Measurements from ENCODE around the gene SLC28A3.
A peak's percentile ranks its signal among the peaks of the same experiment; 100 is the strongest.

SLC28A3 gene

DNA sequence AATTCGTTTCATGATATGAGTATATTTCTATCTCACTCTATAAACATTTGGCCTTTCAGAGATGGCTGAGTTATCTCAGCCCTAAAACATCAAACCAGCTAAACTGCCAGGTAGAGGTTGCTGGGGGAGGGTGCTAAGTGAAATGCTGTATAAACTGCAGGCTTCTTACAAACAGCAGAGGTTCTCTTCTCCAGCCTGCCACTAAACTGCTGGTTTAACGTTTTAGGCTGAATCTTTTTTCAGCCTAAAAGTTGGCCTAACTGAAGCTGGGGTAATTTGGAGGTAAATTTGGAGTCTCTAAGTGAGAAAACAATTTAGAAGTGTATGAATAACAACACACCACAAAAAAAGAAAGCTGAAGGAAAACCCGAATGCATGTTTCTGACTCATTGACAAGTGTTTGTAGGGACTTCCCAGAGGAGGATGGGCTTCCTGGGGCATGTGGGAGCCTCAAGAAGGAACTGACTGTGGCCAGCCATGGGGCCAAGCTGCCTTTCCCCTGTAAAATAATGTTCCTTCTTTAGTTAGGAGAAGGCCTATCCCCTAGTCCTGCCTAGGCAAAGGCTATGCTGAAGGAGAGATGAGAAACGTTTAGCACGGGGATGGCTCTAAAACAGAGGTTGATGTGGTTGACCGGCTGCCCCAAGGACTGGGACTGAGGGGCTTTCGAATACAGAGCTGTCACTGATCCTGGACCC is 44.3 kb downstream of the SLC28A3 start:
- peak; percentile 8 for DNase-seq

DNA sequence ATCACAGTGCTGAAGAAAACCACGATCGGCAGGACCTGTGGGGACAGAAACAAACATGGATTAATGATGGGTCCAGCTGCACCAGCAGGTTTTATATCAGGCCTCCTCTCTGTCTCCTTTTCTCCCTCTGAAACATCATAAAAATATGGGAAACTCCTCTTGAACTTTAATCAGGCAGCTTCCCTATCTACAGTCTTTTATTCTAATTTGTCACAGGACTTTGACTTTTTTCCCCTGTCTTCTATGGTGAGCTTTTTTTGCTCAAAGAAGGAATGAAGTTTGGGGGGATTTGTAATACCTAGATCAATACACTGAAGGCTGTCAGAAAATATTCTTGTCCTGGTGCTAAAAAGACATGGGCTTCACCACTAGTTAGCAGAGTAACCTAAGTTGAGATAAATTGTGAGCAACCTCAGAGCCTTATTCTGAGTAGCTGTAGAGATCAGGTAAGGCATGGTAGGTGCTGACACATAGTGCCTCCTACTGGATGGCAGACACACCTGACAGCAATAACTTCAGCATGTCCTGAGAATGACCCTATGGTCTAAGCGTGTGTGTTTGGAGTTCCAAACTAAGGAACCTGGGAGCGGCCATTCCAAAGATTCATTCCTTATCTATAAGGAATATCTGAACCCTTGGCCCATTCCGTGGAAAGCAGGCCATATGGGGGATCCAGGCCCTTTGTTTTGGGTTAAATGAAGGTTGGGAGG is 46.2 kb downstream of the SLC28A3 start:
- no peak for DNase-seq

DNA sequence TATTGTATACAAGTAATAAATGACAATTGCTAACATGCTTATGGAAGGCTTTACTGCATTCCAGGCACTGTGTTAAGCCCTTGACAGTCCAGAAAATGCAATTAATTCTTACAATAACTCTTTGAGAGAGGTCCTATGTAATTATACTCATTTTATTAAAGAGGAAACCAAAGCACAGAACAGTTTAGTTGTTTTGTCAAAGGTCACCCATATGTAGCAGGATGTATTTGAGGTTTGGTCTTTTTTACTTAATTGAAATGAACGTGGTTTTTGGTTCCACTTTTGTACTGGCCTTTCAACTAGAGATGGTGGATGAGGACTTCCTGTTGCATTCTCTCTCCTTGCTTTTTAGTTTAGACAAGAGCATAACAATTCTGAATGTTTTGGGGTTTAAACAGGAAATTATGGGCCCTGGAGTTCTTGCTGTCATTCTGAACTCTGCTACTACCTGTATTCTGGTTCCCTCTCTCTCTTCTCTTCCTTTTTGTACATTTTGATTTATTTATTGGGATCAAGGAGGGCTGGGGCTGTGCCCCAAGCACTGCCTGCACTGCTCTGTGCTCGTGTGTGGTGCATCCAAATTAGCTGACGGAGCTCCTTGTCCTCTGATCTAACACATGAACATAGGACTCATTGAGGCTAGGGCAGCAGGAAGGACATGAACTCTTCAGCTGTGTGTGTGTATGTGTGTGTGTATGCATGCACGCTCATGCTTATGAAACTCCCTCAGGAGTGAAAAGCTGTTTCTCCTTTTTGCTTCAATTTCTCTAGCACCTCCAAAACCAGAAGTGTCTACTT is 47.4 kb downstream of the SLC28A3 start:
- DNase-seq = peak; percentile 13

DNA sequence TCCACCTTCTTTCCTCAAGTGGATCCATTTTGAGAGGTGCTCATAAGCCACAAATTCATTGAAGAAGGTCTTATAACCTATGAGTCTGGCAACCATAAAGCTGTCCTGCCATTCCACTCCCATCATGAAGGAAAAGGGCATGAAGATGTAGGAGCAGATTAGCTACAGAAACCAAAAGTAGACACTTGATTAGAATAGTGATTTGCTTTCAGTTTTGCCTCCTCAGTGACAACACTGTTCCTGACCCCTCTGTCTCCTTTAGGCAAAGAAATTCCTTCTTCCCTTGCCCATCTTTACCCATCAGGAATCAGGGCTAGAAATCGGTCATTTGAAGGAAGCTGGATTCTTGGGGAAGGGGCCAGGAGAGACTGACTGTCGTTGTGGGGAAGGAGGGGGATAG is 55.2 kb downstream of the SLC28A3 start:
- DNase-seq = no peak

DNA sequence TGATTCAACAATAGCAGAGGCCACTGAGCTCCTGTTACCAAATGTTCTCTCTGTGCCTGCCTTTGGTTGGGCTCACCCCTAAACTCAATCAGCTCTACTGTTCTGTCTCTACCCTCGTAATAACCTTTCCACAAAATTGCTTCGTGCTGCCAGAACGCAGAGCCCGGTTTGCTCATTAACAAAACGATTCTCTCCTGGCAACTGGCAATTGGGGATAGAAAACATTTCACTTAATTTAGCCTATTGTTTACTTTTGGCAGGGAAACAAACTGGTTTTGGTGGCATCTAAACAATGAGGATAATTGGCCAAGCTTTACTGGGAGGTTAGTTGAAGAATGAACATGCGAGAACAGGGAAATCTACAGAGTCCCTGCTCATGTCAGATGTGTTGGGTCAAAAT is 56.6 kb downstream of the SLC28A3 start:
- no peak for DNase-seq

DNA sequence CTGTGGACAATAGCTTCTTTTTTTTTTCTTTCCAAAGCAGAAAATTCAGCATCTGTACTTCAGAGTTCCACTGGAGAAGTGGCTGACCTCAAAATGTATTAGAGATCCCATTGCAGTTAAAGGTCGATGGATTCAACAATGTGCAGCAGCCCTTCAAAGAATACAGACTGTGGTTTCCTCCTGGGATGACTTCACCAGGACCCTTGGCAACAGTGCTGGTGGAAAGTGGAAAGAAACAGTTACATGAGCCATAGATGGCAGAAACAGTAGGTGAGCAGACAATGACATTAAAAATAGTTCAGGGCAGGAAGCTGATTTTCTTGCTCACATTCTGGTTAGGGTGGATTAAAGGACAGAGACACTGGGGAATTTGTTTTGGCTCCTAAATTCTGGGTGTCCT is 62.4 kb downstream of the SLC28A3 start:
- no peak for DNase-seq

DNA sequence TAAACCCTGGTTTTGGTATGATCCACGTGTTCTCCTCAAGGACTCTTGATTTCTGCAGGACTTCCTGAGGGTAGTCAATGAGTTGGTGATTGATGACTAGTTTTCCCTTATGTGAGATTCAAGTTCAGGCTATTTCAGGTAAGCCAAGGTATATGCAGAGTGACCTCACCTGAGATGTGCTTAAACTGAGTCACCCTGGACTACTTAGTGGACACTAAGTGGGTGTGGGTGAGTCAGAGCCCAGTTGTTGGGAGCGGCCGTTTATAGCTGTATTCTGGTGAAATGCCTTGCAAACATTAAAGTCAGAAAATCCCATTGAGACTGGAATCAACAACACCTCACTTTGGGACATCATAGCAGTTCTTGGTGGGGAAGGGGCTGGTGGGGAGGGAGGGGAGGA is 62.9 kb downstream of the SLC28A3 start:
- DNase-seq = no peak

DNA sequence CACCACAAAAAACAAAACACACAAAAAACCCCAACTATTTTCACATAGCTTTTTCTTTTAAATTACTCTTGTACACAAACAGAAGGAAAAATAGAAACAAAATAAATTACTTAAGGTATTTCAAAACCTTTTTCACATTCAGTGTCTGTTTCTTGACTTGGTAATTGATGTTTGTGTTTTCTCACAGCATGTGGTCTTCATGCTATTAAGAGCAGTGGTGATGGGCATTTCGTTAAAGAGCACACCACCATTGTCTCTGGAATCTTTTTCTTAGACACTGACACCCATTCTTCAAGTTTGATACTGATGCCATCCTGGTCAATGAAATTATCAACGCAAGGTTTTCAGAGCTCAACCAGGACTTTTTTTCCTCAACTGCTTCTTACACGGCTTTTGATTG is 63.8 kb downstream of the SLC28A3 start:
- no peak for DNase-seq

DNA sequence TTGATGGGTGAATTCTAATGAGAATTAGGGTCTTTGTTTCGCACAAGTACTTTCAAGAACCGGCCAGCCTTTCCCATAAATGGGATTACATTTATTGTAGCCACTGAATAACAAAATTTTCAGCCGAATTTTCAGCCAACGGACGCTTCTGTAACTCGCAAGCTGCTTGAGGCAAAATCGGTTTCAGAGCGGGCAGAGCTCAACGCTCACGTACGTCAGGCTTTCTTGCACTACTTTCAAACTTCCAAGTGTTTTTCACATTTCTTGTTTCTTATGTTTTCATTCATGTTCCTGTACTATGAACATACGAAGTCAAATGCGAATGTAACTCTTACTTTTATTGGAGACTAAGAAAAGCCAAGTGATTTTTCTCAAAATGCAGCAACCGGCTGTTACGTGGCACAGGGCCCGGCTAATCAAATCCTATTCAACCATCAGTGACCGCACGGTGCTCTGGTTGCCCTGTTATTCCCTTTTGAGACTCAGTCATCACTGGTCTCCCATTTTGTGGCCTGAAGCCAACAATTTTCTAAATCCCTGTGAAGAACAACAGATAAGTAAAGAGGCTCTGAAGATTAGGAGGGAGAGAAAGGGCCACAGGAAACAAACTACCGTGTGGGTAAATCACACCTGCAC is 68.5 kb downstream of the SLC28A3 start:
- DNase-seq = no peak

DNA sequence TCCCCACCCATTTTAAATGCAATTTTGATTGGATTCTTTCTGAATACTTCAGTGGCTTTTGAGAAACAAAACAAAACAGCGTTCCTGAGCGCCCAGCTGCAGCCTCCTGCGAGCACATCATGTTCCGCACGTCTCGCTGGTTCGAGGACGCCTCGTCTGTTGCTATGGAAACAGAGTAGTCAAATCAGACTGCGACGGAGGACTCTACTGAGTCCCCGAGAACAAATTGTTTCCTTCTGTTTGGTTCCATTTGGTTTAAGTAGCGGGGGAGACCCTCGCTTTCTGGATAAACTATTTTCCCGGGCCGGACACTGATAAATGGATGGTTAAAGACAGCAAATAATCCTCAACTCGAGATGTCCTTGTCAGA is 69.0 kb downstream of the SLC28A3 start:
- DNase-seq = peak; percentile 12

DNA sequence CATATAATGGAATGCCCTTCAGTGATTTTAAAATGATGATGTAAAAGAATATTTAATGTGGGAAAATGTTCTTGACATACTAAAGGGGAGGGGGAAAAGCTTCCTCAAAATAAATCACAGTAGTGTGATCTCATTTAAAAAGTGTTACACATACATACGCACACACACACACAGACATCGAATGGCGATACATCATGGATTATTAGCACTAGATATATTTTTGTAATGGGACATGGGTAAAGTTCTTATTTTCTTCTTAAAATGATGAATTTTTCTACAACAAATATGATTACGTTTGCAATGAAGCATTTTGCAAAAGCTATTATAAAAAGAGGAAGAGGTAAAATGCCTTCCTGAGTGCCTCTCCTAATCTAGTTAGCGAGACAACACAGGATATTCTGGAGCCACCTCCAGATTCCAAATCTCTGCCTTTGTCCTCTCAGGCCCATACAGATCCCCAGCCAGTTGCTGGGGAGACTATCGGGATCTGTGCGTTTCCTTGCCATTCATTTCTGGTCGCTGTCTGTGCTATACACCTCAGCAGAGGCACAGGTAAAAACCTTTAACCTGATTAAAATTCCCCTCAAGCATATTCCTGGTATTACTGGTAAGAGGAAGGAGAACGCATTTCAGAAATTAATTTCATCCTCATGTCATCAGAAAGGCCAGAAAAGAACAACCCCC is 69.6 kb downstream of the SLC28A3 start:
- no peak for DNase-seq

DNA sequence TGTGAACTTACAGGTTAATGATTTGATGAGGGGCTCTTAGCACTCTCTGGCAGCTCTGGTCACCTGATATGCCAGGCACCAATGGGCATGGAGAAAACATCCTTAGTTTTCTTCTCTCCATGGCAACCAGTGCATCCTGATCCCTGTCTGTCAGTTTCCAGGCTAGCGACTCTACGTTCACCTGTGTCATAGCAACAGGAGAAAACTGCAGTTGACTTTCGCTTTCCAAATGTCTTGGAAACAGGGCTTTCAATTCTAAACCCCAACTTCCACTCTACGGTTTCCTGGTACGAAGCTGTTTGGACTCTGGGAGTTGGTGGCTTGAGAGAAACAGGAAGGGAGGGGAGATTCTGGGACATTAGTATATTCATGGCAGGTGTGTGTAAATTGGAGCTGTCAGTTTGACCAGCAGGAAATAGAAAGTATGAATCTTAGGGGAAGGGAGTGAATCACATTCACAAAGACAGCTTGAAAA is 74.4 kb downstream of the SLC28A3 start:
- DNase-seq = no peak

DNA sequence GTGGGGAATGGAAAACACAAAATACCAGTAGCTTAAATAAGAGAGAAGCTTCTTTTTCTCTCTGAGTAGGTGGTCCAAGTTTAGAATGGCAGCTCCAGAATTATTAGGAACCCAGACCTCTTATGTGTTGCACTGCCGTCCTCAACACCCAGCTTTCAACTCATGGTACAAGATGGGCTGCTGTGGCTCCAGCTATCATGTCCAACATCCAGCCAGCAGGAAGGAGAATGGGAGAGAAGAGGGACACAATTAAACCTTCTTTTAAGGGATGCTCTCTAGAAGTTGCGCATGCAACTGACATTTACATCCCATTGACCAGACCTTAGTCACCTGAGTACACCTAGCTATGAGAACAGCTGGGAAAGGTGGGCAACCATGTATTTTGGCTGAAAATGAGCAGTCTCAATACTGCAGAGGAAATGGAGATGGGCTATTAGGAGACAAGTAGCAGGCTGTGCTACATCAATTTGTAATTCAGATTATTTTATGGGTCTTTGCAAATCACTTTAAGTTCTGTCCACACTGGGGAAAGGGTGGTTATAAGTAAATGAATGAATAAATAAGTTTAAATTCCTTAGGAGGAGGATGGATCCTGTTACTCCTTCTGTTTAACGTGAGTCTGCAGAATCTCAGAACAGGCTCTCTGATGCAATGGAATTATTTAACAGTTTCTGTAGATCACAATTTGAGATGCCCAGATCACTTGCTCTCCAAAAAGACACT is 76.1 kb downstream of the SLC28A3 start:
- DNase-seq = no peak

DNA sequence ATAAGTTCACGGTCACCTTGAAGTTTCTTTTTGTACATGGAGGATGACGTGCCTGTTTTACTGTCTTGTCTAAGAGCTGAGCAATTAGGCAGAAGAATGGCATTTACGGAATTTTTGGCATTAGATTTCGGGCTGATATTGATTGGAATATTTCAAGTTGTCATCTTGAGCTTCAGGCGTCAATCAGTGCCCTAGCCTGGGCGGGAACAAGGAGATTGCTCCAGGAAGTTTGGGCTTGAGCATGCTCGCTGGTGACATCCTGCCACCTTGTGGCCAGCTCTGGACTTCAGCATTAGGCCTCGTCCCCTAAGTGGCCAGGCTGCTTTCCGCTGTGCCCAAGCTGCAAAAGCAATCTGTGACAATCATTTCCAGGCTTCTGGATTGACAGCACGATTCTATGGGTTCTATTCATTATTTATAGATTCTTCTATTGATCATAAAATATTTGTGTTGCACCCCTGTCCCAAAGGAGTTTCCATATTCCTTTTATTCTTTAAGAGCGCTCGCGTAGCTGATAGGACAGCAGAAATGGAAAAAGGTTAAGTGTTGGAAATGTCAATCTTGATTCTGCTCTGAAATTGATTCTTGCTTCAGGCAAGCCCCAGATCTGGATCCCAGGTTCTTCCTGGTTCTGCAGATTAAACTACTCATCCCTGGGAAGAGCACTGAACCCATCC is 79.3 kb downstream of the SLC28A3 start:
- DNase-seq = peak; percentile 9

DNA sequence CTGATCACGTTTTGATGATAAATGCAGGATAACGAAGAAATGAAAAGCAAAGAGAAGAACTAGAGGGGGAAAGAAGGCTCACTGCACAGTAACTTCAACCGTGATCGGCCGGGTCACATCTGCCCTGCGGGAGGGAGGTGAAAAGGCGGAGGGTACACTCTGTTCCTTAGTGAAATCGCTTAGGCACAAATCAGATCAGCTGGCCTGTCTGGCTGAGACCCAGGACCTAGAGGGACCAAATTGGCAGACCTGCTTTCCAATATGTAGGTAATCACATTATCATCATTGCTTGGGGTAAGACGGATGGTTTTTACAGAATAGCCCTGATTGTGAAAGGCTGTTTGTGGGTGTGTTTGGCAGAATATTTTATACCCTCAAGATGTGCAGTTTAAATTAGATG is 82.2 kb downstream of the SLC28A3 start:
- DNase-seq = no peak

DNA sequence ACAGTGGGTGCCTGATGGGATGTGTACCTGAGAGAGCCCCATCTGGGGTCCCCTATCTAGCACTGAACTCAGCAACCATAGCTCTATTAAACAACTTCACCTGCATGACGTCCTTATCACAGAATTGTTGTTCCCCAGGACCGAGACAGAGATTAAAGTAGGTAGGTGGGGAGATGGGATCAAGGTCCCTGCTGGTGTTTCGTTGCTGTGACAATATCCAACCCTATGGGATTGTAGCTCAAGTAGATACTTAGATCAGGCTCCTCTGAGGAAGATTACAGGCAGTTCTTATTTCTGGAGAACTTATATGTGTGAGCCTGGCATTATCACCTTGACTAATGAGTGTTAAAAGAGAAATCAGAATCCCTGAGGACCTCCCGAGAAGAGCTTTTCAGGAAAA is 84.9 kb downstream of the SLC28A3 start:
- no peak for DNase-seq

DNA sequence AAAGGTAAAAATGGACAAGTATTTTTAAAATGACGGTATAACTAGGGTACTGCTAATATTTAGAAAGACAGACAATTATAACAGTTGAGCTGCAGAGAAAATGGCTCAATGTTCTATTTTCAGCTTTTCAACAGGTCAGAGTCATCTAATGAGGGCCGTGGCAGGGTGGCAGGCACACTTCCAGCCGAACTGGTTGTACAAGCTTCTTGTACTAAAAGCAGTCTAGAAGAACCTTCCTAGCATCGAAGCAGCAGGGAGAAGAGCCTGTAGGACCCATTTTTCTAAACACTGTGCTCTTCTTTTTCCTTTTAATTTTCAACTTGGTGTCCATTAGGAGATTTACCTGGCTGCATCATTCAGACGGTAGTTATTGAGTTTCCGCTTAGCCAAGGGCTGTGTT is 85.6 kb downstream of the SLC28A3 start:
- DNase-seq = no peak

DNA sequence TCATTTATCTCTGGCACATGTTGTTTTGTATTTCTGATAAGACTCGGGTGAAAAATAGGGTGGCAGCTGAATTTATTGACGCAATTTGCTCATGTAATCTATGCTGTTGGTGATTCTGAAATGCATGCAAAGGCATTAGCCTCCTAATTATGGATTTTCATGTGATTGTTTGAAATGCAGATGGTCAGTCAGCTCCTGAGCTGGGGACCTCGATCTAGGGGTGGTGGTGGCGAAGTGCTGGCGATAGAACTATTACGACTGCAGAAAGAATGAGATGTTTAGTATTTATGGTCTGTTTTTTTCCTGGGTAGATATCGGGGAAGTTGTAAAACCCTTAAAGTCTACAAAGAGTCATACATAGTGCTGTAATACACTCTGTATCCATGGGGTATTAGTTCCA is 88.6 kb downstream of the SLC28A3 start:
- DNase-seq = no peak

DNA sequence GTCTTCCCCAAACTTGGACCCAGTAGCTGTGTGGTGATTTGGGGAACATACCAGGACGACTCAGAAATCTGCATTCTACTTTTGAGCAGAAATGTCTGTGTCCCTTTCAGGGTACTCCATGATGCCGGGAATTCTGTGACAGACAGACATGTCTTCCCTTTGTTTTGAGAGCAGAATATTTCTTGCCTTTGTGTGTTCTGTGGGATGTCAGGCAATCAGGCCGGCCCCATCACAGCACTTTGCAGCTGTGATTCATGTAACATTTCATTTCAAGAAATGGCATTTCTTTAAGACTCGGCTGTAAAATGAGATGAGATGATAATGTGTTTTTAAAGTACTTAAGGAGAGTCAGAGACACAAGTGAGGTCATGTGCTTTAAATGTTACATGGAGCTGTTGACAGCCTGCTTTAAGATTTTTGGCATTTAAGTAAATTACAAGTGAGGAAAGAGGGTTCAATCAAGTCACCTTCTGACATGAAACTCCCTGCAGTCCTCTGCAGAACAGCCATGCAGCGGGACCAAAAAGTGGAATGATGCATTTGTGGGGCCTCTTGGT is 98.7 kb downstream of the SLC28A3 start:
- no peak for DNase-seq

DNA sequence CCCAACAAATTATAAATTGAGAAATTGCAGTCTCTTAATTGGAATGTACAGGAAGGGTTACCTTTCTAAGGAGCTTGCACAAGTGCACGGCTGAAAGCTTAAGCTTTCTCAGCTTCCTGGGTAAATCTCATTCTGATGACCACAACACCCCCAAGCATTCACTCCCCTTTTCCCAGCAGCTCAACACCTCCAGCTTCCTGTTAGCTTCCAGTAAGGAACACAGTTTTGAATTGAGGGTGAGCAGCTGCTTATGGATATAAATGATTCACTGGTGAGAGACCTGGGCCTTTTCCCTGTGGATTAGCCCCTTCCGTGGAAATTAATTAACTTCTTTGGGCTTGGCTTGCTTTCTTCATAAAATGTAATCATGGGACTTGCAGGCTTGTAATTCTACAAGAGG is 101.2 kb downstream of the SLC28A3 start:
- DNase-seq = no peak

DNA sequence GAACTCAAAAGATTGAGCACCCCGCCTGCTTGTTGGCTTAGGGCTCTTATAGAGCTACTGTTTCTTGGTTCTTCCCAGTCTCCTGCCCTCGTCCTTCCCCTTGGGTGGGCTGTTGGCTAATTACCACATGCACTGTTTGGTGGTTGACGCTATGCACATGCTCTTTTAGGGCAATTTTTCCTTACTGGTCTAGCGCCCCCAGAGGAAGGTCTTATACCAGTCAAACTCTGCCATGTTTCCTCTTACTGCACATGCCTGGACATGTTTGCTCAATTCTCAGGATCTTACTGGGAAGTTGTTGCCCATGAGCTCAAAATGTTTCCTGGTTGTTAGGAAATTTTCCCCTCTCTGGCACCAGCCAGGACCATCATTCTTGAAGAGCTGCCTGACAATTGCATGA is 101.9 kb downstream of the SLC28A3 start:
- DNase-seq = no peak
